Stimulated activated CD8-positive, alpha-beta memory T cell treated with anti-CD3 and anti-CD28 coated beads, Interleukin-4, amount 100 ng/mL, for 1 hour (primary cell): ENCODE results near the gene CABLES2.

Source experiments
- DNase-seq, 2 donors: peaks; one replicate each; pipeline ENCODE4 v3.0.0-alpha.2; 2020; ENCODE audit warnings: low read depth in 2 of 2, low spot score in 1 of 2

Gene CABLES2

GRCh38 chr20:62361799-62362589 lies 45.1 kb downstream of the CABLES2 start:
- no peak for DNase-seq

DNA sequence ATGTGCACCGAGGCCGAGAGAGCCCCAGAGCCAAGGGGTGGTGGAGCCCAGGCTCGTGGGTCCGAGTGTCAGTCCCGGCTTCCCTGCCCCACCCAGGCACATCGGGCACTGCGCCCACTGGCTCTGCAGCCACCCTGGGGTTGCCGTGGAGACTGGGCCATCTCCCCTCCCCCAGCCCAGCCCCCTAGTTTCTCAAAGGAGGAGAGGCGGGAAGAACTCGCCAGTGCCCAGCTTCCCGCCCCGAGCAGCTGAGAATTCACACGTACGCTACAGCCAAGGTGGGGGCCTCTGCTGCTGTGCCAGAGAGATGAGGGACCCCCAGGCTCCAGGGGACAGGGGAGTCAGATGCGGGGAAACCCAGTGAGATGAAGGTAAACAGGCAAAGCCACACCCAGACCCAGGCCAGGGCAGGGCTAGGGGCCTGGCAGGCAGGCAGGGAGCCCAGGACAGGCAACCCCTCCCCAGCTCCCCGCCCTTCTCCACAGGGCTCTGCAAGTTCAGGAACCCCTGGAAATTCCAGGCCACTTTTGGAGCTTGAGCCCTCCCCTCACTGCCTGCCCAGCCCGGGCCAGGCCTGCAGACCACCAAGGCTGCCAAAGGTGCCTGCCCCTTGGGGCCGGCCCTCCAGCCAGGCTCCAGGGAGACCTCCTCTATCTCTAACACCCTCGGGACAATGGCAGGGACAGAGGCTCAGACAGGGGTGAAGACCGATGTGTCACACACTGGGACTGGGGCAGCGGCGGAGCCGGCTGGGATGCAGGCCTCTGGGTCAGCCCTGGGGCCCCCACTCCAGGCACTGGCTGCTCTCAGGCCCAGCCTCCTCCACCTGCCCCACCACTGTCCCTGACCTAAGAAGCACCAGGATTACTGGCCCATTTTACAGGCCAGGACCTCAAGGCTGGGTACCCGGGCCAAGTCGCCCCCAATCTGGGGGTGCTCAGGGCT lies 46.0 kb downstream of the CABLES2 start:
- no peak for DNase-seq

DNA sequence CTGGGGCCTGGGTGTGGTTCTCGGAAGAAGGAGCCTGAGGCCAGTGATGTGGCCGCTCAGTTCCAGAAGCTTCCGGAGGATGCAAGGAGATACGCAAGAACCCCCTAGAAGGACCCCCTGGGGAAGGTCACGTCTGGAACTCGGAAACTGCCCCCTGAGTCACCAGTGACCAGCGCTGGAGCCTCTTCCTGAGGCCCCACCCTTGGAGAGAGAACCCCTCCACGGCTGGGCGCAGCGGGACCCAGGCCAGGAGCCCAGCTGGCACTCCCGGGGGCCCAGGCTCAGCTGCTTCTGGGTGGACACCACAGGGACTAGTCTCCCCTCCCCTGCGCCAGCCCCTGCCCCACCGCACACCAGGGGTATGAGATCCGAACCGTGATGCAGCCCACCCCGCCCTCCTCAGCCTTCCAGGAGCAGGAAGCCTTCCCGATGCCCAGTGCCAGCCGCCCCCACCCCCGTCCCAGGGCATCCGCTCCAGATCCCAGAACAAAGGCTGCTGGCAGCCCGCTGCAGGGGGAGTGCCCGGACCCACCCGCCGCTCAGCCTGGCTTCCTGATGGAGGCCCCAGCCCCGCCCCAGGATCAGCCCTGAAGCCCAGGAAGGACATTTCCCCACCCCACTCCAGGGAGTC lies 47.5 kb downstream of the CABLES2 start:
- no peak for DNase-seq

- DNase-seq, result no peak
Observed at GRCh38 chr20:62359043-62359490, 48.0 kb downstream of the CABLES2 start.

GRCh38 chr20:62358171-62359042 lies 48.7 kb downstream of the CABLES2 start:
- DNase-seq, result no peak

- DNase-seq, result no peak
Observed at GRCh38 chr20:62357681-62358080, 49.4 kb downstream of the CABLES2 start.

DNA sequence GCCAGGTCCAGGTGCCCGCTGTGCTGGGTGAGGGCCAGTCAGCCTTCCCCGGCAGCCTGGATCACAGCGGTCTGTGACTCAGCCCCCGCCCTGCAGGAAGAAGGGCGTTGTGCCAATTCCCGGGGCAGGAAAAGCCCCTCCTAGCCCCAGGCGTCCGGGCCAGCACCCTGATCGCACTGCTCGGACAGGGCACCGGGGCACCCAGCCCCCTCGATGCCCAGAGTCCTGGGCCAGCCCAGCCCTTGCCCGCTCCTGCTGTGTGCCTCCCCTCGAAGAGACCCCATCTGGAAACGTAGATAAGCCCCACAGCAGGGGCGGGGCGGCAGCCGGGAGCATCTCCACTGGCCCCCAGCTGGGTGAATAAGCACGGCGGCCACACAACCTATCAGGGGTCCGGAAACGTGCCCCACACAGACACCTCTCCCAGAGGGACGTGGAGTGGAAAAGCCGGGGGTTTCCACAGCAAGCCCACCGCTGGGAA lies 49.9 kb downstream of the CABLES2 start:
- no peak for DNase-seq

- no peak for DNase-seq
Observed at GRCh38 chr20:62356589-62357186, 50.4 kb downstream of the CABLES2 start.

DNA sequence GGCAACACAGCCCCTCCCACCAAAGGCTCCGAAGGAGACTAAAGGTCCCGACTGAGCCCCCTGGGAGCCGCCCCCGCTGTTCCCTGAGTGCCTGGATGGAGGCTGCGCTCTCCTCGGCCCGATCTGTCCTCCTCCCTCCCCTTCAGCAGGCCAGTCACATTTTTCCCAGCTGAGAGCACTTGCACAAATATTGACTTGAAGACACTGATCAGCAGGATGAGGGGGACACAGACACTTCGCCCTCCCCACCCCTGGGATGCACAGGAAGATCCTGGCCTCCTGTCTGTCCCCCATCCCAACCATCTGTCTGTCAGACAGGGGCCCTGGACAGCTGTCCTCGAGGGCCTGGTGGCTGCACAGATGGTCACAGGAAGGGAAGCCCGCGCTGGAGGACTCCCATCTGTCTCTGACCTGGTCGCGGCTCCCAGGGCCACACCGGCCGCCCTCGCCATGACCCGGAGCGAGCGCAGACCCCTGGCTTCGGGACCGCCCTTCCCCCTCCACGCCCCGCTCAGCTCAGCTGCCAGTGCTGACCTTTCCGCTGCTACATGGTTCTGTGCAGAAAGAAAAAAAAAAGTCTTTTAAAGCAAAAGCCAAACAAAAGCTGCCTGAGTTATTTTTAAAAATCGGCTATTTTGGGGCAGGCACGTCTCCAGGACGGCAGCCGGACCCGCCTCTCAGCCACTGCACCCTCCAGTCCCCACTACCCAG lies 51.1 kb downstream of the CABLES2 start:
- no peak for DNase-seq

GRCh38 chr20:62355516-62355877 lies 51.6 kb downstream of the CABLES2 start:
- DNase-seq, result no peak

DNA sequence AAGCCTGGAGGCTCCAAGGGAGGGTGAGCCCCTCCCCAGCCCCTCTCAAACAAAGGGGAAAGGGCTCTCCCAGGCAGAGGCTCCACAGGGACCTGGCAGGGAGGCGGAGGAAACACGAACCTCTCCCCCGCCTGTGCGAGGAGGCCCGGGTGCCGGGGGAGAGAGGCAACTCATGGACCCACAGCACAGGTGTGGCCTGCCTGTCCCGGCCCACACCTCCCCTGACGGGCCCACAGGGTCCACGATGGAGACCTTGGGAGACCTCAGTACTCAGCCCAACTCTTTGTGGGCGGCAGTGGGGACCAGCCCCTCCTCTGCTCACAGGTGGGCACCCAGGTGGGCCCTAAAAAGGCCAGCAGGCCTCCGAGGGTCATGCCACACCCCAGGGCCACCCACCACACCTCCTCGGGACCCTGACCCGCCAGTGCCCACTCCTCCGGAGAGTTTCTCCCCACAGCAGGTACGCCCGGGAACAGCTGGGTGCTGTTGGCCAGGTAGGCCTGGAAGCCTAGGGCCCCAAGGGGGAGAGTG lies 52.2 kb downstream of the CABLES2 start:
- DNase-seq, result no peak

- no peak for DNase-seq
Observed at GRCh38 chr20:62354031-62354808, 52.9 kb downstream of the CABLES2 start.

GRCh38 chr20:62353289-62354030 lies 53.6 kb downstream of the CABLES2 start:
- no peak for DNase-seq

DNA sequence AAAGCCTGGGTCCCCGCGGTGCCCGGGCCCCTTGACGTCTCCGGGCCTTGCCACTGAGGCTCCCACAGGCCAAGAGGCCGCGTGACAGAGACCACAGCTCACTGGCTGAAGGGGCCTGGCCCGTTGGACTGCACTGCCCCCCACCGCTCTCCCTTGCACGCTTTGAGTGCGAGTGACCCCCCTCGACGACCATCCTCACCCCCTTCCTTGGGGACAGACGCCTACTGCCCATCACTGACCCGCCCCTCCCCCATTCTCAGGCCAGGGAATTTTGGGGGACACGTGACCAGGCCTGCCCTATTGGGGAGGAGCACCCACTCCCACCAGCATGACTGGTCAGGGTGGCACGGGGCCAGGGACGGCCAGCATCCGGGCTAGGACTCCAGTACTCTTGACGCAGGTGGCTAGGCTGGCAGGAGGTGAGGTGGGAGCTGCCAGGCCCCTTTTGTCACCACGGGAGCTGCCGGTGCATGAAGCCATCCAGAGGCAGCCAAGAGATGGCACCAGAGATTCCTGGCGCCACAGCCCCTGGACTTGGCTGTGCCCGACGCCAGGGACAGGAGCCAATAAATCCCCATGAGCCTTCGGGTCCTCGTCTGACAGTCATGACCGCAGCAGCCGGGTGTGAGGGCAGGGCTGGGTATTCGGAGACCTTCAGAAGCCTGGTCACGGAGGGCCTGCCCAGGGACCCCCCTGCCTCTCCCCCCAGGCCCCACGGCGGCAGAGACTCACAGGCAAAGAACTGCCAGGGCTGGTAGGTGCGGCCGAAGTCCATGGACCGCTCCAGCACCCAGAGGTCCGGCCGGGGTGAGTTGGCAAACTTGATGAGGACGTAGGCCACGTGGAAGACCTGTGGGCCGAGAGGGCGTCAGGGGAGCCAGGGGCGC lies 54.4 kb downstream of the CABLES2 start:
- DNase-seq, result no peak

GRCh38 chr20:62351469-62352401 lies 55.4 kb downstream of the CABLES2 start:
- DNase-seq, result no peak
